Mucosa of descending colon (tissue), 3 donors: ENCODE measurements around the gene DCAF7. TPM values are rescaled to one million over a fixed set of nuclear protein-coding genes. Genes with fewer than 3 reads are reported as not detected.

Experiments used
- ATAC-seq: fragments of 200-7000 bp; cut with Tn5 transposase; one replicate; pipeline ENCODE4 v1.9.1; 2020; ENCODE audit warnings: mild to moderate bottlenecking, moderate library complexity
- DNase-seq, 3 donors: peaks; one replicate each; pipeline ENCODE4 v3.0.0-alpha.2; 2020
- H3K36me3 ChIP-seq: fragments of 200-600 bp; one replicate; pipeline ENCODE4 v1.8.0; 2021; ENCODE audit warnings: low read depth, mild to moderate bottlenecking
- H3K4me1 ChIP-seq: fragments of 200-600 bp; one replicate; pipeline ENCODE4 v1.8.0; 2021; ENCODE audit warnings: low read depth, mild to moderate bottlenecking
- H3K4me3 ChIP-seq: fragments of 200-600 bp; one replicate; pipeline ENCODE4 v1.8.0; 2021; ENCODE audit warnings: mild to moderate bottlenecking
- H3K9me3 ChIP-seq: fragments of 200-600 bp; one replicate; pipeline ENCODE4 v1.8.0; 2021; ENCODE audit warnings: mild to moderate bottlenecking
- CTCF ChIP-seq: fragments of 200-600 bp; IDR thresholded peaks from one replicate; pipeline ENCODE4 v1.8.0; 2022; ENCODE audit warnings: antibody characterized with exemption, mild to moderate bottlenecking
- intact Hi-C, 2 donors: fragments of 100-400 bp; cut with DNase I in 1 of 2; cut with micrococcal nuclease in 1 of 2; formaldehyde crosslinking; loops; one replicate each; pipeline versions ENCODE4 v1.11.0 to v1.11.1; 2022; cut with DNase I, micrococcal nuclease
- total RNA-seq, 3 donors: library from RNA; stranded (reverse); fragmentation: NEBNext Ultra II Directional in 2 of 3; extraction: Animal tissue kit (Norgen Biotek cat#: 25700) in 2 of 3; gene quantifications; one replicate each; pipeline versions ENCODE4 v1.2.1 to v1.2.4, GENCODE V29; 2021 to 2023
- donor health status: DM: no; HTN: no; CAD: no; lungs with moderate emphysema.
- donor health status: DM: no; HTN: no; CAD: no.
- donor health status: DM: no; HTN: yes; CAD: no.

Gene DCAF7
- total RNA-seq, 3 donors from 2014 or later, result 69.0 to 87.3 (median 84.9) TPM

GRCh38 chr17:63634163-63634562 is 83.9 kb downstream of the DCAF7 start:
- no peak for TF ChIP-seq CTCF
- peaks cover 5% of the 10 kb centered on the region for H3K4me1 ChIP-seq
- no peaks in the 10 kb centered on the region for H3K9me3 ChIP-seq
- no peaks in the 10 kb centered on the region for H3K36me3 ChIP-seq
- ATAC-seq (no peak), DNase-seq (no peak)
- intact Hi-C loops, result no loop called here
- H3K4me3 ChIP-seq, result no peak overlapping the region

- ATAC-seq (no peak), DNase-seq (no peak)
- no peak overlapping the region for H3K4me3 ChIP-seq
- intact Hi-C loops, result no loop called here
- peaks cover 5% of the 10 kb centered on the region for H3K4me1 ChIP-seq
- TF ChIP-seq CTCF, result no peak
- H3K9me3 ChIP-seq, result no peaks in the 10 kb centered on the region
- no peaks in the 10 kb centered on the region for H3K36me3 ChIP-seq
Observed at GRCh38 chr17:63634816-63635215, 84.5 kb downstream of the DCAF7 start.

- intact Hi-C loops, result no loop called here
- Histone ChIP-seq H3K4me3 (no peak overlapping the region), H3K4me1 (peaks cover 5% of the 10 kb centered on the region), H3K36me3 (no peaks in the 10 kb centered on the region), H3K9me3 (no peaks in the 10 kb centered on the region)
- TF ChIP-seq CTCF, result no peak
- no peak for ATAC-seq
- DNase-seq, result no peak
Observed at GRCh38 chr17:63635290-63635689, 85.0 kb downstream of the DCAF7 start.

- Histone ChIP-seq H3K4me3 (no peak overlapping the region), H3K9me3 (no peaks in the 10 kb centered on the region), H3K36me3 (no peaks in the 10 kb centered on the region), H3K4me1 (peaks cover 5% of the 10 kb centered on the region)
- no peak for TF ChIP-seq CTCF
- ATAC-seq, result no peak
- no peak for DNase-seq
- intact Hi-C loops, result no loop called here
Observed at GRCh38 chr17:63635787-63636186, 85.5 kb downstream of the DCAF7 start.

GRCh38 chr17:63639125-63639524 is 88.8 kb downstream of the DCAF7 start:
- no peak for TF ChIP-seq CTCF
- ATAC-seq, result no peak
- Histone ChIP-seq H3K4me3 (no peak overlapping the region), H3K9me3 (no peaks in the 10 kb centered on the region), H3K4me1 (no peaks in the 10 kb centered on the region), H3K36me3 (no peaks in the 10 kb centered on the region)
- DNase-seq, result no peak
- intact Hi-C loops, result no loop called here

- Histone ChIP-seq H3K36me3 (no peaks in the 10 kb centered on the region), H3K4me3 (no peak overlapping the region), H3K4me1 (no peaks in the 10 kb centered on the region), H3K9me3 (no peaks in the 10 kb centered on the region)
- no peak for TF ChIP-seq CTCF
- ATAC-seq (no peak), DNase-seq (no peak)
- intact Hi-C loops, result no loop called here
Observed at GRCh38 chr17:63640038-63640437, 89.8 kb downstream of the DCAF7 start.
